AG09309 (cell line): Measurements from ENCODE around the gene FRMD4A.

Experiments used
- DNase-seq: peaks from one replicate; pipeline ENCODE4 v3.0.0-alpha.2; 2010; ENCODE audit warnings: low read depth
- H3K4me3 ChIP-seq: 2 replicates; pipeline ENCODE4 v1.5.1; 2011; ENCODE audit warnings: mild to moderate bottlenecking, low read depth, low read length, moderate library complexity; ENCODE audit not compliant: control insufficient read depth
- TF ChIP-seq, protein P1 (sequence below): IDR thresholded peaks from 2 replicates; pipeline ENCODE4 v1.5.1; 2011; ENCODE audit warnings: mild to moderate bottlenecking, low read depth, low read length, inconsistent platforms; ENCODE audit not compliant: insufficient read depth, control insufficient read depth; ENCODE audit errors: missing control alignments

Gene FRMD4A

DNA sequence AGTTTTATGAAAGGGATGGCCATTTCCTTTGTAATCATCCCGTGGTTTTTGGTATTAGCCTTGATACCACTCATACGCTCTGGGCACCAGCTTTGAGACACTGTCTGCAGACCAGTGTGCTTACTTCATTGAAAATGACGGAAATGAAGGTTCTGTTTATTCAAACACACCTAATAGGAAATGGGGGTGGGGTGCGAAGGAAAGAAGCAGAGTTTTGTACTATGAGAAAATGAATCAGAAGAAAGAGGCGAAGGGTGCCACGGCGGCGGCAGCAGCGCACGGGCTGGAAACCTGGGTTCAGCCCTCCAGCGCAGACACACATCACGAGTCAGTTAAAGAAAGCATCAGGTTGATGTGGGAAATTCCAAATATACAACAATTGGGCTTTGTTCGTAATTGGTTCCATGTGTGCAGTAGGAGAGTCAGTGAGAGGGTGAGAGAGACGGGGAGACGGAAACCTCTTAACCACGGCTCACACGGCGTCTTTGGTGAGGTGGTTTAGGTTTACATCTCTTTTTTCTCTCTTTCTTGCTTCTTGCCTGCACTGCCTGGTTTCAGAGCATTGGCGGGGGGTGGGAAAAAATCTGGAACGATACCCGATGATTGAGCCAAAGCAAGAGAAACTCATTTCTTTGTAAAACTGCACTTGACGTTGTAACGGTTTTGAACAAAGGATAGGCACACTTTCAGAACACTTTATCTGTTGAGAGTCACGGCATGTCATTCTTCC, 321.2 kb downstream of the FRMD4A start:
- TF ChIP-seq, protein P1, sequence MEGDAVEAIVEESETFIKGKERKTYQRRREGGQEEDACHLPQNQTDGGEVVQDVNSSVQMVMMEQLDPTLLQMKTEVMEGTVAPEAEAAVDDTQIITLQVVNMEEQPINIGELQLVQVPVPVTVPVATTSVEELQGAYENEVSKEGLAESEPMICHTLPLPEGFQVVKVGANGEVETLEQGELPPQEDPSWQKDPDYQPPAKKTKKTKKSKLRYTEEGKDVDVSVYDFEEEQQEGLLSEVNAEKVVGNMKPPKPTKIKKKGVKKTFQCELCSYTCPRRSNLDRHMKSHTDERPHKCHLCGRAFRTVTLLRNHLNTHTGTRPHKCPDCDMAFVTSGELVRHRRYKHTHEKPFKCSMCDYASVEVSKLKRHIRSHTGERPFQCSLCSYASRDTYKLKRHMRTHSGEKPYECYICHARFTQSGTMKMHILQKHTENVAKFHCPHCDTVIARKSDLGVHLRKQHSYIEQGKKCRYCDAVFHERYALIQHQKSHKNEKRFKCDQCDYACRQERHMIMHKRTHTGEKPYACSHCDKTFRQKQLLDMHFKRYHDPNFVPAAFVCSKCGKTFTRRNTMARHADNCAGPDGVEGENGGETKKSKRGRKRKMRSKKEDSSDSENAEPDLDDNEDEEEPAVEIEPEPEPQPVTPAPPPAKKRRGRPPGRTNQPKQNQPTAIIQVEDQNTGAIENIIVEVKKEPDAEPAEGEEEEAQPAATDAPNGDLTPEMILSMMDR: no peak
- peak; percentile 78 for DNase-seq
- H3K4me3 ChIP-seq: peak overlapping the region; percentile 49

DNA sequence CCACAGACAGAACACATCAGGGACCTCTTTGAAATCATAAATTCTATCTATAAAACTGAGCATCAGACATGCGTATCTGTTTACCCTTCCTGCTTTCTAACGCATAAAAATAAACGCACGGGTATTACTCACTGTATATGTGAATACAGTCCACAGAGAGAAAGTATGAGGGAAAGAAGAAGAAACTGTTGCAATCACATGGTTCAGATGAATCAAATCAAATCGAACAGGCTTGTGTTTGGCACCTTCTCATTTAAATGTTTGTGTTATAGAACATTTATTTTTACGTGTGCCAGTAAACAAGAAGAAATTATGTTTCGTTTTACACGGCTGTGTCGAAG, 322.0 kb downstream of the FRMD4A start:
- H3K4me3 ChIP-seq: peak overlapping the region; percentile 49
- no peak for DNase-seq
- TF ChIP-seq, protein P1: no peak

DNA sequence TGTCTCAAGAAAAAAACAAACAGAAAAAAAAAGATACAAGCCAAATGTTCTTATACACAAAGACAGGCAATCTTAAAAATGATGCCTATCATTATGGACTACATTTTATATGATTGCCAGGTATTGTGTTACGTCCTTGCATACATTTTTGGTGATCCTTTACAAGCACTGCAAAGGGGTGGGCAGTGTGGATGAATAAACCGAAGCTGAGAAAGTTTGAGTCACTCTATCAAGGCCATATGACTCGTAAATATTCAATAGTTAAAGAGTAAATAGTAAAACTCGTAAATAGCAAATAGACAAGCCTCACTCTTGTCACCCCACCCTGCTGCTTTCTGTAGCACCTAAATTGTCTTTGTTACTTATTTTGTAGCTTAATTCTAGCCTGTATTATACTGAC, 326.2 kb downstream of the FRMD4A start:
- TF ChIP-seq, protein P1: no peak
- no peak for DNase-seq
- no peak overlapping the region for H3K4me3 ChIP-seq

DNA sequence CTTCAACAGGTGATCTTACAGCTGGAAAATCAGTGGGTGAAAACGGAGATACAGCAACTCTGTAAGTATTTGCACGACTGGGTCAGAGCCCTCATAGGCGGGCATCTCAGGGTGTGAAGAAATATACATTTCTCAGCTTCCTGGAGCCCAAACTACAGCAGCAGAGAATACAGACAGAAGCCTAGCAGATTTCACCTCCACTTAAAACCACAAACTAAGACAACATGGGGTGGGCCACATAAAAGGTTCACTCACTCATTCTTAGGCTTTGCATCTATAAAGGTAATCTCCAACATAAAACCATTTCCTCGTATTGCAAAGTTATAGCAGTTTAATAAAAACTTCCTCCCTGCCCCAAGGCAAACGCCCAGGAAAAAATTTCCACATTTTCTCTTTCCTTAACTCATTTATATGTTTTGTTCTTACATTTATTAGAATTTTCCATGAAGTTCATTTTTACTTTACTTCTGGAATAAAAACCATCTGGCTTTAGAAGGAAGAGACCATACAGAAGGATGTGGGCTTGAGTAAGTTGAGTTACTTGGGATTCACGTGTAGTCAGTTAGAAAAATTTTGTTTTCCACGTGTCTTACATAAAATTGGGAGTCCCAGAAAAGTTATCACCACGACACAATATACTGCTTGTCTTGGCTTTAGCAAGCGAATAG, 327.1 kb downstream of the FRMD4A start:
- no peak overlapping the region for H3K4me3 ChIP-seq
- TF ChIP-seq, protein P1: no peak

DNA sequence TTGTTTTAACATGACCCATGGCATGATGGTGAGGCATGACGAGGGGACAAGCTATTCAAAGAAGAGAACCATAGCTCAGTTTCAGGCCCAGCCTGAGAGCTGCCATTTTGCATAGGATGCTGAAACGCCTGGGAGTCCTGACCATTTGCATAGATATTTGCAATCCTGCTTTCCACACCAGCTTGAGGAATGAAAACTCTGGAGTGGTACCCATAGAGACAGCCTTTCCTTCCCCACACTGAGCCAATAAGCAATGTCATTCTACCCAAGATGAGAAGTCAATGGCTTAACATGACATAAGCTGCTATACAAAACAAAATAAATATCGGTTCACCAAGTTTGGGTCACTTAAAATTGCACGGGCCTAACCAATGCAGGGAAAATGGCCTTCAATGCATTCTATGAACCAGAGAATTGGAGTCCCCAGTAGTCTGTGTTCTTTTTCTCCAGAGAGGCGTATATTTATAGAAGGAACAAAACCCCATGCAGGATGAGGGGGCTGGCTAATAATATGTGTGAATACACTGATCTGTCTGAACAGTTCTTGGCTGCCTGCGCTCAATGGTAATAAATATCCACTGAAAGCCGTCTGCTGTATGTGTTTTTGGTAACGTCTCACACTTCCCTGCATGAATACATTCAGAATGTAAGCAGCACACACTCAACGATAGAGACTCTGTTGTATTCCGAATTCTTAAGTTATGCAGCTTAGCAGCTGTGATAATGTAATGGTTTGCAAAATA, 329.3 kb downstream of the FRMD4A start:
- no peak for DNase-seq
- H3K4me3 ChIP-seq: no peak overlapping the region
- TF ChIP-seq, protein P1: no peak

More for the DNA sequence above, 327.1 kb downstream of the FRMD4A start:
- DNase-seq: no peak

DNA sequence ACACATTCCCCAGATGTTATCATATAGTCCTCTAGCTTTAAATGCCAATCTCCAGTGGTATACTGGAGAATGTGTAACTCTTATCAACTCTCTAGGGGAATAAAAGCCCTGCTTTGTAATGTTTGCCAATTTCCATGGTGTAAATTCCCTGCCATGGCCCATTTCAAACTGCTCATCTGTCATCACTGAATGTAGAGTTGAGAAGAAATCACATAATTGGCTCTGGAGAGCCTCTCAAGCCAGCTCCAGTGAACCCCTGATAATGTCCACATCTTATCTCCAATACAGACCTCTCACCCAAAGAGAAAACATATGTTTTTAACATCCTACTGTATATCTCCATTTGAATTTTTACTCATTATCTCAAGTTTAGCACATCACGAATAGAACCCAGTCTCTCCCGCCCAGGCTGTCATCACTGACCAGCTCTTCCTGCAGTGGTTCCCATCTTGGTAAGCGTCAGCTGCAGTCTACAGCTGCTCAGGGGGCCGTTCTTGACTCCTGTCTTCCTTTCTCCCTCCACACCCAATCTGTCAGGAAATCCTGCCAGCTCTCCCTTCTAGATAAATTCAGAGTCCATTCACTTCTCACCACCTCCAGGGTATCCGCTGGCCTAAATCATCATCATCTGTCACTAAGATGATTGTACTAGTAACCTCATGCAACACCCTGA, 332.4 kb downstream of the FRMD4A start:
- TF ChIP-seq, protein P1: no peak
- no peak overlapping the region for H3K4me3 ChIP-seq
- DNase-seq: no peak
